OCI-LY7 (cell line): ENCODE measurements around the gene CCDC88B.

ENCODE experiments used
- EZH2phosphoT487 ChIP-seq: fragments of 200-600 bp; sonication (generic); IDR thresholded peaks from 2 replicates; pipeline ENCODE4 v1.6.1; 2018; ENCODE audit warnings: low read depth, borderline replicate concordance, mild to moderate bottlenecking, mixed run types, antibody characterized with exemption, low read length, moderate library complexity, mixed read lengths
- TF ChIP-seq, protein P1 (sequence below): fragments of 200-600 bp; sonication (generic); conservative IDR thresholded peaks from 2 replicates; pipeline ENCODE4 v1.5.1; 2014; ENCODE audit warnings: mild to moderate bottlenecking, antibody characterized with exemption, low read length, moderate library complexity, mixed read lengths

DNA sequence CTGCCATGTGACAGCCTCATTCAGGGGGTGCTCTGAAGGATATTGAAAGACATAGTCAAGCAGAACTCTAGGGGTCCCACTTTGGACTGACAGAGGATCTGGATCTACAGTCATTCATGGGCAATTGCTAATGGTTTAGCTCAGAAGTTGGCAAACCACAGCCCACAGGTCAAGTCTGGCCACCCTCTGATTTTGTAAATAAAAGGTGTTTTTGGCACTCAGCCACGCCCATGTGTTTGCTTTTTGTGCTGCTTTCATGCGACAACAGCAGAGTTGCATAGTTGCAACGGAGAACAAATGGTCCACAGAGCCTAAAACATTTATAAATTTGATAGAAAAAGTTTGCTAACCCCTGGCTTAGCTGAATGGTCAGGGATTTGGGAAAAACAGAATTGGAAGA is 60.7 kb downstream of the CCDC88B start:
- TF ChIP-seq, protein P1, sequence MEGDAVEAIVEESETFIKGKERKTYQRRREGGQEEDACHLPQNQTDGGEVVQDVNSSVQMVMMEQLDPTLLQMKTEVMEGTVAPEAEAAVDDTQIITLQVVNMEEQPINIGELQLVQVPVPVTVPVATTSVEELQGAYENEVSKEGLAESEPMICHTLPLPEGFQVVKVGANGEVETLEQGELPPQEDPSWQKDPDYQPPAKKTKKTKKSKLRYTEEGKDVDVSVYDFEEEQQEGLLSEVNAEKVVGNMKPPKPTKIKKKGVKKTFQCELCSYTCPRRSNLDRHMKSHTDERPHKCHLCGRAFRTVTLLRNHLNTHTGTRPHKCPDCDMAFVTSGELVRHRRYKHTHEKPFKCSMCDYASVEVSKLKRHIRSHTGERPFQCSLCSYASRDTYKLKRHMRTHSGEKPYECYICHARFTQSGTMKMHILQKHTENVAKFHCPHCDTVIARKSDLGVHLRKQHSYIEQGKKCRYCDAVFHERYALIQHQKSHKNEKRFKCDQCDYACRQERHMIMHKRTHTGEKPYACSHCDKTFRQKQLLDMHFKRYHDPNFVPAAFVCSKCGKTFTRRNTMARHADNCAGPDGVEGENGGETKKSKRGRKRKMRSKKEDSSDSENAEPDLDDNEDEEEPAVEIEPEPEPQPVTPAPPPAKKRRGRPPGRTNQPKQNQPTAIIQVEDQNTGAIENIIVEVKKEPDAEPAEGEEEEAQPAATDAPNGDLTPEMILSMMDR: no peak
- no peak for TF ChIP-seq EZH2phosphoT487
